ENCODE results near the gene LRPAP1. TPM values are rescaled to one million over a fixed set of nuclear protein-coding genes. Genes with fewer than 3 reads are reported as not detected.

The LRPAP1 gene
- total RNA-seq, 1 donor from 2014 or later = 81.6 TPM

GRCh38 chr4:3481113-3481531 lies 51.1 kb downstream of the LRPAP1 start:
- no peak for TF ChIP-seq CTCF (conservative IDR thresholded peaks at IDR 0.05; ENCODE audit: low read depth, low read length)
- DNase-seq (ENCODE audit: low read depth) = no peak
- no peak overlapping the region for H3K4me3 ChIP-seq (ENCODE audit: low read depth, low read length)

- TF ChIP-seq CTCF (conservative IDR thresholded peaks at IDR 0.05; ENCODE audit: low read depth, low read length) = peak; percentile 98
- no peak for DNase-seq (ENCODE audit: low read depth)
- no peak overlapping the region for H3K4me3 ChIP-seq (ENCODE audit: low read depth, low read length)
Measured at GRCh38 chr4:3480528-3481112, 51.6 kb downstream of the LRPAP1 start.

- H3K4me3 ChIP-seq (ENCODE audit: low read depth, low read length) = no peak overlapping the region
- TF ChIP-seq CTCF (conservative IDR thresholded peaks at IDR 0.05; ENCODE audit: low read depth, low read length) = no peak
- DNase-seq (ENCODE audit: low read depth) = no peak
Measured at GRCh38 chr4:3479358-3480101, 52.7 kb downstream of the LRPAP1 start.

GRCh38 chr4:3478446-3479357 lies 53.5 kb downstream of the LRPAP1 start:
- no peak for DNase-seq (ENCODE audit: low read depth)
- no peak overlapping the region for H3K4me3 ChIP-seq (ENCODE audit: low read depth, low read length)
- no peak for TF ChIP-seq CTCF (conservative IDR thresholded peaks at IDR 0.05; ENCODE audit: low read depth, low read length)

- DNase-seq (ENCODE audit: low read depth) = no peak
- H3K4me3 ChIP-seq (ENCODE audit: low read depth, low read length) = no peak overlapping the region
- no peak for TF ChIP-seq CTCF (conservative IDR thresholded peaks at IDR 0.05; ENCODE audit: low read depth, low read length)
Measured at GRCh38 chr4:3477750-3478430, 54.3 kb downstream of the LRPAP1 start.

- no peak overlapping the region for H3K4me3 ChIP-seq (ENCODE audit: low read depth, low read length)
- no peak for DNase-seq (ENCODE audit: low read depth)
- TF ChIP-seq CTCF (conservative IDR thresholded peaks at IDR 0.05; ENCODE audit: low read depth, low read length) = no peak
Measured at GRCh38 chr4:3476936-3477749, 55.1 kb downstream of the LRPAP1 start.
